ENCODE results near the gene NTMT1. TPM values are rescaled to one million over a fixed set of nuclear protein-coding genes. Genes with fewer than 3 reads are reported as not detected.
"Not testable (repeated sequence)": the region's sequence is repeated elsewhere in the genome, so short reads cannot be mapped to it uniquely, and the experiment has no call there.

The NTMT1 gene
- total and polyA plus RNA-seq, 5 experiments from 2014 or later: 34.5 to 57.8 (median 40.8) TPM

GRCh38 chr9:129632460-129632859, 6.5 kb downstream of the NTMT1 start:
- Mint-ChIP-seq H3K4me3 (no peak overlapping the region), H3K36me3 (peaks cover 0 to 46% (median 4%) of the 10 kb centered on the region in 3 donors), H3K4me1 (peaks cover 29 to 56% (median 43%) of the 10 kb centered on the region in 4 donors), H3K9me3 (no peaks in the 10 kb centered on the region), H3K27me3 (no peaks in the 10 kb centered on the region), H3K27ac (peak overlapping the region in 4 of 10 donors; percentile 25 to 88 (median 54))
- DNase-seq: no peak
- no peak for ATAC-seq
- POLR2A ChIA-PET: no interaction called here

DNA sequence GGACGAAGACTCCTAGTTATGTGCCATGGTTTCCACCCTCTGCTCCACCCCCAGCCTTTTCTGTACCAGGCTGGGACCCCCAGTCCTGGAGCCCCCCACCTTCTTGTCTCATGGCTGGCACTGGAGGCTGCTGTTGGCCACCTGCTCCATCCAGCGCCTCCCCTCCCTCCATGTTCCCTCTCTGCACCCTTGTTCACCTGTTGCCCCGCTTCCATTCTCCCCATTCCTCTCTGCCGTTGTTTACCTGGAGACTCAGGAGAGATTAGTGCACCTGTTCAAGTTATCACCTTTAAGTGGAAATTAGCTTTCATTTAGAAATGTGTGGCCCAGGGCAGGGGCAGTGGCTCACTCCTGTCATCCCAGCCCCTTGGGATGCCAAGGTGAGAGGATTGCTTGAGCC, 7.2 kb downstream of the NTMT1 start:
- no peak overlapping the region for H3K4me3 Mint-ChIP-seq
- POLR2A ChIA-PET: no interaction called here
- H3K27me3 Mint-ChIP-seq: no peaks in the 10 kb centered on the region
- peak overlapping the region in 3 of 10 donors; percentile 16 to 34 (median 25) for H3K27ac Mint-ChIP-seq
- H3K36me3 Mint-ChIP-seq: peaks cover 0 to 51% (median 5%) of the 10 kb centered on the region in 3 donors
- no peak for DNase-seq
- ATAC-seq: no peak
- H3K4me1 Mint-ChIP-seq: peaks cover 28 to 50% (median 40%) of the 10 kb centered on the region in 4 donors
- H3K9me3 Mint-ChIP-seq: no peaks in the 10 kb centered on the region

DNA sequence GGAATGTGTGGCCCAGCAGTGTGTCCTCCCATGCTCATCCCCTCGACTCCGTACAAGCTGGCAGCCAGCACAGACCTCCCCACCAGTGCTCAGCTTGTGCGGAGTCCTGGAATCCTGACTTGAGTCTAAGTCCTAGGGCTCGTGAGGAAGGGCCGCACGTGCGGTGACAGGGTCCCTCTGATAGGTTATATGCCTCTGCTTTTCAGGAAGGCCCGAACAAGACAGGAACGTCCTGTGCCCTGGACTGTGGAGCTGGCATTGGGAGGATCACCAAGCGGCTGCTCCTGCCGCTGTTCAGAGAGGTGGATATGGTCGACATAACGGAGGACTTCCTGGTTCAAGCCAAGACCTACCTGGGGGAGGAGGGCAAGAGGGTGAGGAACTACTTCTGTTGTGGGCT, 7.9 kb downstream of the NTMT1 start:
- no peak for DNase-seq
- POLR2A ChIA-PET: no interaction called here
- Mint-ChIP-seq H3K4me3 (no peak overlapping the region), H3K4me1 (peaks cover 28 to 47% (median 37%) of the 10 kb centered on the region in 4 donors), H3K27ac (peak overlapping the region in 3 of 10 donors; percentile 31 to 65 (median 51)), H3K9me3 (no peaks in the 10 kb centered on the region), H3K27me3 (no peaks in the 10 kb centered on the region), H3K36me3 (peaks cover 0 to 54% (median 5%) of the 10 kb centered on the region in 3 donors)
- ATAC-seq: no peak

DNA sequence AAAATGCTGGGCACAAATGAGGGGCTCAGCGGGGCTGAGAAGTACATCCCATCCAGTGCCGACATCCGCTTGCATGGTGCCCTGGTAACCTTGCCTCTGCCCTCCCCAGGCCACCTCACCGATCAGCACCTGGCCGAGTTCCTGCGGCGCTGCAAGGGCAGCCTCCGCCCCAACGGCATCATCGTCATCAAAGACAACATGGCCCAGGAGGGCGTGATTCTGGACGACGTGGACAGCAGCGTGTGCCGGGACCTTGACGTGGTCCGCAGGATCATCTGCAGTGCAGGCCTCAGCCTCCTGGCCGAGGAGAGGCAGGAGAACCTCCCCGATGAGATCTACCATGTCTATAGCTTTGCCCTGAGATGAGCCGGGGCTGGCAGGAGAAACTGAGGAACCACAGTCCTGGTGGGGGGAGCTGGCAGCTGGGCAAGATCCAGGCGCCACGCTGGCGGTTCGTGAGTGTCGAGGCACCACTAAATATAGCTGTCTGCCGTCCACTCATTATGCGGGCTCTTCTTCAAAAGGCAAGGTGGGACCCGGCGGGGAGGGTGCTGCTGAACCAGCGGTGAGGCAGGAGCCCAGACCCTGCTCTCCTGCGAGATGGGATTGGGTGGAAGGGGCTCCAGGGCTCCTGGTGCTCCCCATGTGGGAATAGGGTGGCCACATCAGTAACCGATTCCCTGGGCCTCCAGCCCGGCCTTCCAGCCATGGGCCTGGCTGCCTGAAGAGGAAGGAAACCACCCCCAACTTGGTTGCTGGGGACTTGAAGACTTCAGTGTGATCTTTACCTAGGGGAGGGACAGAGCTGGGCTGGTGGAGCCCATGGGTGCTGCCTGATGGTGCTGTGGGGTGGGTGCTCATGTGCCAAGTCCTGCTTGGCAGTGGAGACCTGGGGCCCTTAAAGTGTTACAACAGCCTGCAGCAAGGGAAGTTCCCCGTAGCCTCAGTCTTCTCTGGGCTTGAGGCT, 9.4 kb downstream of the NTMT1 start:
- H3K27me3 Mint-ChIP-seq: no peaks in the 10 kb centered on the region
- peak overlapping the region in 4 of 10 donors; percentile 13 to 62 (median 38) for H3K27ac Mint-ChIP-seq
- POLR2A ChIA-PET: interaction anchor here (7.1 kb wide), 1 partner anchor 8 kb away, joined by 51 read pairs; the partner anchor contains the start of gene NTMT1
- no peak overlapping the region for H3K4me3 Mint-ChIP-seq
- H3K9me3 Mint-ChIP-seq: no peaks in the 10 kb centered on the region
- DNase-seq (no peak), ATAC-seq (no peak)
- peaks cover 23 to 36% (median 30%) of the 10 kb centered on the region in 4 donors for H3K4me1 Mint-ChIP-seq
- H3K36me3 Mint-ChIP-seq: peaks cover 0 to 52% (median 5%) of the 10 kb centered on the region in 3 donors

GRCh38 chr9:129636343-129636742, 10.4 kb downstream of the NTMT1 start:
- H3K4me3 Mint-ChIP-seq, H3K27me3 Mint-ChIP-seq, H3K27ac Mint-ChIP-seq, ATAC-seq, H3K9me3 Mint-ChIP-seq, DNase-seq: not testable (repeated sequence)
- POLR2A ChIA-PET: interaction anchor here (0.7 to 7.1 kb wide), 2 partner anchors 9 to 716 kb away, joined by 3 to 51 read pairs; partner anchors contain the start of gene NTMT1
- H3K4me1 Mint-ChIP-seq: peaks cover 21 to 35% (median 28%) of the 10 kb centered on the region in 4 donors
- H3K36me3 Mint-ChIP-seq: peaks cover 0 to 52% (median 5%) of the 10 kb centered on the region in 3 donors

GRCh38 chr9:129637102-129637501, 11.1 kb downstream of the NTMT1 start:
- H3K4me1 Mint-ChIP-seq: peaks cover 17 to 29% (median 23%) of the 10 kb centered on the region in 4 donors
- DNase-seq (no peak), ATAC-seq (no peak)
- no peaks in the 10 kb centered on the region for H3K9me3 Mint-ChIP-seq
- H3K4me3 Mint-ChIP-seq: no peak overlapping the region
- POLR2A ChIA-PET: interaction anchor here (7.1 kb wide), 1 partner anchor 9 kb away, joined by 51 read pairs; the partner anchor contains the start of gene NTMT1
- H3K27ac Mint-ChIP-seq: peak overlapping the region in 3 of 10 donors; percentile 24 to 56 (median 35)
- peaks cover 0 to 49% (median 5%) of the 10 kb centered on the region in 3 donors for H3K36me3 Mint-ChIP-seq
- no peaks in the 10 kb centered on the region for H3K27me3 Mint-ChIP-seq

DNA sequence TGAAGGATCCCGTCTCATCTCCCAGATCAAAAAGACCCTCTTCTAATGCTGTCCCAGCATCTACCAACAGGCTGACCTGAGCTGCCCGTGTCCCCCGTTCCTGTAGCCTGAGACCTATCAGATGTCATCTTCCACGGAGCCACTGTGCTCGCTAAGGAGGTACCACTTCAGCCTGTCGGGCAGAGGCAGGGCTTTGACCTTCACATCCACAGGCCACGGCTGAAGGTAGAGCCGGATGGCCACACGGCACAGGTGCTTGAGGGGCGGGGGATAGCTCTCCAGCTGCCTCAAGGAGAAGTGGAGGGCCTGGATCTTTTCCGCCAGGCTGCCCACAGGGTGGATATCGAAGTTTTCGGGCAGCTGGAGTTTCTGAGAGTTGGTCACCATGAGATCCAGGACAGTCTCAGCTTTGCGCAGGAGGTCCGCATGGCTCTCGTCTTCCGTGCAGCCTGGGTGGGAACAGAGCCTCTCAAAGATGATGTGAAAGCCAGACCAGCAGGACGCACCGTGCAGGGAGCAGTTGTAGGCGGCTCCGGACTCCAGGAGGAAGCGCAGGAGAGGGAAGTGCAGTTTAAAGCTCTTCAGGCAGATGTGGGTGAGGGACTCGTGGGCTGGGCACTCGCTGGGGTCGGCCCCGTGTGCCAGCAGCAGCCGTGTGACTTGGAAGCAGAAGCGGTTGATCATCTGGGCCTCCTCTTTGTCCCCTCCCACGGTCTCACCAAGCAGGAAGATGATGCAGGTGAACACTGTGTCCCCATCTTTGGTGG, 11.9 kb downstream of the NTMT1 start:
- Mint-ChIP-seq H3K9me3 (no peaks in the 10 kb centered on the region), H3K4me1 (peaks cover 12 to 22% (median 22%) of the 10 kb centered on the region in 4 donors), H3K27me3 (no peaks in the 10 kb centered on the region), H3K4me3 (peak overlapping the region in 5 of 10 donors; percentile 20 to 66 (median 47)), H3K27ac (peak overlapping the region in 8 of 10 donors; percentile 26 to 71 (median 43)), H3K36me3 (peaks cover 0 to 43% (median 5%) of the 10 kb centered on the region in 3 donors)
- DNase-seq (no peak), ATAC-seq (no peak)
- POLR2A ChIA-PET: interaction anchor here (7.1 kb wide), 1 partner anchor 10 kb away, joined by 51 read pairs; the partner anchor contains the start of gene NTMT1

DNA sequence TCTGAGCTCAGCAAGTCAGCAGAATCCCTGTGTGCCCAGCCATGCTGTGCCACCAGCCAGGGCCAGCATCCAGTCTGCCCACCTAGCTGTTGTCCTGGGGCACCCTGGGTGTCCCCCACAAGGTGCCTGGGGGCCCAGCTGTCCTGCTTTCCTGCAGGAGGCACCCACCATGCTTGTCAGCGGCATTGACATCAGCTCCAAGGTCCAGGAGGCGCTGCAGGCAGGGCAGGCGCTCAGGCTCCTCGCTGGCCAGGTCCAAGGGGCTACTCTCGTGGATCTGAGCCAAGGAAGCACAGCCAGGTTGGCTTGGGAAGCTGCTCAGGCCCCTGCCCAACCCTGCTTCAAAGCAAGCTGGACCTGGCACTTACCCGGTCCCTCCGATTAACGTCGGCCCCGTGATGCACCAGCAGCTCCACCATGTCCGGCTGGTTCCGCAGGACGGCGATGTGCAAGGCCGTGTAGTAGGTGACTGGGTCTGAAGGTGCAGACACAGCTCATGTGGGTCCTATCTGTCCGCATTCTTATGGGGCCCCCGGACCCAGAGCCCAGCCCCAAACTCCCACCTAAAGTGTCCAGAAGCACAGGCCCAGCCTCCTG, 13.2 kb downstream of the NTMT1 start:
- ATAC-seq: no peak
- H3K9me3 Mint-ChIP-seq: no peaks in the 10 kb centered on the region
- H3K4me3 Mint-ChIP-seq: no peak overlapping the region
- H3K27ac Mint-ChIP-seq: peak overlapping the region in 1 of 10 donors; percentile 60
- DNase-seq: no peak
- peaks cover 12 to 22% (median 21%) of the 10 kb centered on the region in 4 donors for H3K4me1 Mint-ChIP-seq
- POLR2A ChIA-PET: interaction anchor here (1.6 to 7.1 kb wide), 2 partner anchors 11 to 165 kb away, joined by 5 to 51 read pairs; partner anchors contain the start of genes NTMT1 and TOR1B
- H3K27me3 Mint-ChIP-seq: no peaks in the 10 kb centered on the region
- peaks cover 0 to 30% (median 5%) of the 10 kb centered on the region in 3 donors for H3K36me3 Mint-ChIP-seq

DNA sequence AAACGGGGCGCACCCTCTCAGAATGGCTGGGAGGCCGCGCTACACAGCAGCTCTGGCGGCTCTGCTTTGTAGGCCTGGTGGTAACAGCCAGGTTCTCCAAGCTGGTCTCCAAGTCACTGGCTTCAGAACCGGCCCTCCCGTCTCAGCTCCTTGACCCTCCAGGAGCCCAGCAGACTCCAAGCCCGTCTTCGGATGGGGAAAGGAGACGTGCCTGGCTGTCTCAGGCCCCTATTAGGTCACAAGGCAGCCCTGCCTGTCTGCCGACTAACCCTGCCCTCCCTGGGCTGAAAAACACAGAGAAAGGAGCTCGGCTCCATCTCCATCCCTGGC, 13.8 kb downstream of the NTMT1 start:
- POLR2A ChIA-PET: interaction anchor here (1.6 to 7.1 kb wide), 2 partner anchors 12 to 164 kb away, joined by 5 to 51 read pairs; partner anchors contain the start of genes NTMT1 and TOR1B
- peaks cover 12 to 22% (median 21%) of the 10 kb centered on the region in 4 donors for H3K4me1 Mint-ChIP-seq
- no peak for ATAC-seq
- H3K27ac Mint-ChIP-seq: peak overlapping the region in 5 of 10 donors; percentile 28 to 72 (median 62)
- no peaks in the 10 kb centered on the region for H3K27me3 Mint-ChIP-seq
- DNase-seq: no peak
- H3K9me3 Mint-ChIP-seq: no peaks in the 10 kb centered on the region
- H3K36me3 Mint-ChIP-seq: peaks cover 0 to 28% (median 5%) of the 10 kb centered on the region in 3 donors
- peak overlapping the region; percentile 43 to 89 (median 82) for H3K4me3 Mint-ChIP-seq

DNA sequence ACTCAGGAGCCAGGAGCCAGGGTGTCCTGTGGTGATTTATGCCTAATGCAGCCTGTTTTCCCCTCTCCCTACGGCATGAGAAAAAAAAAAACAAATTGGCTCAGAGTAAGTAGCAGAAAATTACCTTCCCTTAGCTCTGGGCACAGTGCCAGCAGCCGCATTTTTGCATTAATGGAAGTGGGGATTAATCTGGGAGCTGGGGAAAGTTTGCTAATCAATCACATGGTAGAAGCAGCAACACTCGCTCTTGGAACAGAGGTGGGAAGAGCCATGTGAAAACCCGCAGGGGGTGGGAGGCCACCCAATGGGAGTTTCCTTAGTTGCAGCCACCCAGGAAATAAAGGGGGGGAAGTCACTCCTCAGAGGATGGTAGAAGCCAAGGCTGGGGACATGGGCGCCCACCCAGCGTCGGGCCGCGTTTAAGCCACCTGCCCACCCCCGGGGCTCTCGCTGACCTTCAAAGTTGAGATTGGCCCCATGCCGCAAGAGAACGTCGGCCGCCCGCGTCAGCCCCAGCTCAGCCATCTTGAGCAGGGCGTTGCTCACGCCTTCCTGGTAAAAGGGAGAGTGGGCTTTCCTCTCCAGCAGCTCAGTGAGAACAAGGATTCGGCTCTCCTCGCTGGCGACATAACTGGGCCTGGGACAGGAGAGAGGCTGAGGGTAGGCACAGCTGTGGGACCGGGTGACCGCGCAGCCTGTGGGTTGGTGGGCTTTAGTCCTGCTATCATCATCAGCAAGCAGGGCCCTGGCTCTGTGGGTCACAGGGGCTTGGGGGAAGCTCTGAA, 14.3 kb downstream of the NTMT1 start:
- Mint-ChIP-seq H3K4me1 (peaks cover 10 to 22% (median 20%) of the 10 kb centered on the region in 4 donors), H3K27ac (peak overlapping the region in 9 of 10 donors; percentile 28 to 93 (median 75)), H3K27me3 (no peaks in the 10 kb centered on the region), H3K4me3 (peak overlapping the region; percentile 78 to 89 (median 83)), H3K36me3 (peaks cover 0 to 22% (median 2%) of the 10 kb centered on the region in 3 donors), H3K9me3 (no peaks in the 10 kb centered on the region)
- POLR2A ChIA-PET: interaction anchor here (1.2 to 7.1 kb wide), 3 partner anchors 12 to 163 kb away, joined by 3 to 51 read pairs (median 5); partner anchors contain the start of genes NTMT1 and TOR1B
- DNase-seq: no peak
- no peak for ATAC-seq

All from naive thymus-derived CD8-positive, alpha-beta T cell (primary cell).